Naive thymus-derived CD4-positive, alpha-beta T cell (primary cell): ENCODE data around the gene CHD9. TPM values are rescaled to one million over a fixed set of nuclear protein-coding genes. Genes with fewer than 3 reads are reported as not detected.

Experiments used
- ATAC-seq: fragments of 150-1000 bp; cut with Tn5 transposase; 2 replicates; pipeline ENCODE4 v1.10.0; 2021; ENCODE audit warnings: mild to moderate bottlenecking, moderate library complexity
- CTCF ChIA-PET: fragments of 350-600 bp; sonication (Branson Sonifier 250); formaldehyde crosslinking; loops from one replicate; lab custom pipeline; 2021; ENCODE audit warnings: antibody characterized with exemption; lab: Charles Lee
- POLR2A ChIA-PET: fragments of 350-600 bp; sonication (Branson Sonifier 250); formaldehyde crosslinking; loops from one replicate; lab custom pipeline; 2021; ENCODE audit warnings: antibody characterized with exemption, inconsistent platforms; lab: Charles Lee
- DNase-seq, 9 donors: peaks; one replicate each; pipeline versions ENCODE4 v3.0.0 to v3.0.0-alpha.2; 2020 to 2022; ENCODE audit warnings: mixed read lengths in 1 of 9
- H3K27ac ChIP-seq: one replicate; pipeline ENCODE4 v1.7.0; 2013; ENCODE audit warnings: mild to moderate bottlenecking, low read depth, low read length, moderate library complexity
- H3K27me3 ChIP-seq, 2 donors: one replicate each; pipeline ENCODE4 v1.7.0; 2013; ENCODE audit warnings: low read length in 2 of 2, mild to moderate bottlenecking in 2 of 2, moderate library complexity in 2 of 2; ENCODE audit not compliant: control insufficient read depth in 2 of 2, insufficient read depth in 2 of 2
- H3K36me3 ChIP-seq, 3 experiments: 1 replicate in 2 of 3; 2 replicates in 1 of 3; pipeline ENCODE4 v1.7.0; 2013; ENCODE audit warnings: low read length in 3 of 3, mild to moderate bottlenecking in 3 of 3, moderate library complexity in 1 of 3; ENCODE audit not compliant: insufficient read depth in 3 of 3, control insufficient read depth in 2 of 3
- H3K4me1 ChIP-seq, 2 donors: one replicate each; pipeline ENCODE4 v1.7.0; 2013; ENCODE audit warnings: low read length in 2 of 2, mild to moderate bottlenecking in 2 of 2, moderate library complexity in 1 of 2; ENCODE audit not compliant: control insufficient read depth in 2 of 2, insufficient read depth in 2 of 2
- H3K4me3 ChIP-seq: 2 replicates; pipeline ENCODE4 v1.7.0; 2013; ENCODE audit warnings: mild to moderate bottlenecking, low read length
- H3K9me3 ChIP-seq, 3 experiments: 1 replicate in 2 of 3; 2 replicates in 1 of 3; pipeline ENCODE4 v1.7.0; 2013; ENCODE audit warnings: low read length in 3 of 3; ENCODE audit not compliant: control insufficient read depth in 2 of 3
- H3K27ac Mint-ChIP-seq, 9 donors: one replicate each; pipeline ENCODE4 v1.8.0; 2020 to 2022; ENCODE audit warnings: mixed read lengths in 9 of 9, mild to moderate bottlenecking in 8 of 9, moderate library complexity in 5 of 9, inconsistent platforms in 2 of 9
- H3K27me3 Mint-ChIP-seq, 5 donors: one replicate each; pipeline ENCODE4 v1.8.0; 2021 to 2022; ENCODE audit warnings: mixed read lengths in 5 of 5, mild to moderate bottlenecking in 1 of 5
- H3K36me3 Mint-ChIP-seq, 5 donors: one replicate each; pipeline ENCODE4 v1.8.0; 2020 to 2022; ENCODE audit warnings: mixed read lengths in 5 of 5, mild to moderate bottlenecking in 3 of 5, inconsistent platforms in 1 of 5
- H3K4me1 Mint-ChIP-seq, 7 donors: one replicate each; pipeline ENCODE4 v1.8.0; 2020 to 2022; ENCODE audit warnings: mixed read lengths in 7 of 7, mild to moderate bottlenecking in 3 of 7, inconsistent platforms in 1 of 7
- H3K4me3 Mint-ChIP-seq, 10 donors: one replicate each; pipeline ENCODE4 v1.8.0; 2020 to 2022; ENCODE audit warnings: mild to moderate bottlenecking in 10 of 10, mixed read lengths in 10 of 10, moderate library complexity in 6 of 10, inconsistent platforms in 2 of 10
- H3K9me3 Mint-ChIP-seq, 11 donors: one replicate each; pipeline ENCODE4 v1.8.0; 2020 to 2022; ENCODE audit warnings: mixed read lengths in 11 of 11, mild to moderate bottlenecking in 4 of 11, inconsistent platforms in 1 of 11, moderate library complexity in 1 of 11
- intact Hi-C, 2 donors: fragments of 100-400 bp; cut with micrococcal nuclease; formaldehyde crosslinking; loops; one replicate each; pipeline ENCODE4 v1.15.1; 2023
- polyA plus RNA-seq, 2 donors: library from polyadenylated mRNA; unstranded; fragments of 300-500 nt; fragmentation: Illumina TruSeq; gene quantifications; one replicate each; pipeline ENCODE4 v1.2.3, GENCODE V29; 2021
- total RNA-seq, 6 experiments: library from RNA in 5 of 6; stranded (reverse) in 5 of 6; gene quantifications; 1 replicate in 5 of 6; 2 replicates in 1 of 6; pipeline ENCODE4 v1.2.3 and lab custom pipeline; 2021 to 2026

The CHD9 gene
- total and polyA plus RNA-seq, 7 experiments from 2014 or later, result 23.8 to 46.4 (median 30.6) TPM

- Mint-ChIP-seq H3K9me3 (peaks cover 0 to 7% (median 2%) of the 10 kb centered on the region in 11 donors), H3K4me1 (peaks cover 0 to 13% (median 2%) of the 10 kb centered on the region in 7 donors), H3K27me3 (no peaks in the 10 kb centered on the region), H3K27ac (no peak overlapping the region), H3K36me3 (peaks cover 3 to 22% (median 7%) of the 10 kb centered on the region in 5 donors), H3K4me3 (no peak overlapping the region)
- intact Hi-C loops, result no loop called here
- H3K4me1 ChIP-seq, result no peaks in the 10 kb centered on the region
- ChIA-PET POLR2A (no interaction called here), CTCF (no interaction called here)
- no peak overlapping the region for H3K4me3 ChIP-seq
- peaks cover 0 to 6% (median 0%) of the 10 kb centered on the region in 3 experiments for H3K9me3 ChIP-seq
- no peak overlapping the region for H3K27ac ChIP-seq
- ATAC-seq, result no peak
- DNase-seq, result no peak
- peaks cover 0 to under 1% (median 0%) of the 10 kb centered on the region in 3 experiments for H3K36me3 ChIP-seq
- no peaks in the 10 kb centered on the region for H3K27me3 ChIP-seq
These were observed 96.0 kb downstream of the CHD9 start for GRCh38 chr16:53150769-53151168.

DNA sequence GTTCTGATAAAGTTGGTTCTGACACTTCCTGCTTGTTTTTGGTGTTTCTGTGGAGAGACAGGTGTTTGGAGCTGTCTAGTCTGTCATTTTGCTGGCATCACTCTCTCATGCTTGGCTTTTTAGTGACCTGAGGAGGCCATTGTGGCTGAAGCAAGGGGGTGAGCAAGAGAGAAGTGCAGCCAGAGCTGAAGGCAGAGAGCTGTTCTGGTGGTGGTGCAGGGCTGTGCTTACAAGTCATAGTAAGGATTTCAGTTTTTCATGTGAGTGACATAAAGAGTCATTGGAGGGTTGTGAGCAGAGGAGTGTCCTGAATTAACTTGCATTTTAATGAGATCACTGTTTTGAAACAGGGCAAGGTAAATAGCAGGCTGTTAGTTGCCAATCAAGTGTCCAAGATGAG is 97.5 kb downstream of the CHD9 start:
- peaks cover 0 to 7% (median 2%) of the 10 kb centered on the region in 11 donors for H3K9me3 Mint-ChIP-seq
- Histone ChIP-seq H3K4me1 (no peaks in the 10 kb centered on the region), H3K4me3 (no peak overlapping the region), H3K27ac (no peak overlapping the region), H3K36me3 (peaks cover 0 to 11% (median 6%) of the 10 kb centered on the region in 3 experiments), H3K9me3 (peaks cover 0 to 6% (median 0%) of the 10 kb centered on the region in 3 experiments), H3K27me3 (no peaks in the 10 kb centered on the region)
- H3K27ac Mint-ChIP-seq, result no peak overlapping the region
- peaks cover 0 to 7% (median 2%) of the 10 kb centered on the region in 7 donors for H3K4me1 Mint-ChIP-seq
- intact Hi-C loops, result no loop called here
- no peak overlapping the region for H3K4me3 Mint-ChIP-seq
- CTCF ChIA-PET, result interaction anchor here (1.0 kb wide), 1 partner anchor 9 kb away, joined by 3 read pairs; no protein-coding TSS in a partner anchor
- no peak for ATAC-seq
- H3K36me3 Mint-ChIP-seq, result peaks cover 13 to 32% (median 18%) of the 10 kb centered on the region in 5 donors
- H3K27me3 Mint-ChIP-seq, result no peaks in the 10 kb centered on the region
- POLR2A ChIA-PET, result no interaction called here
- no peak for DNase-seq

GRCh38 chr16:53153130-53153529 is 98.3 kb downstream of the CHD9 start:
- DNase-seq (no peak), ATAC-seq (no peak)
- intact Hi-C loops, result no loop called here
- Histone ChIP-seq H3K27me3 (no peaks in the 10 kb centered on the region), H3K4me1 (no peaks in the 10 kb centered on the region), H3K4me3 (no peak overlapping the region), H3K36me3 (peaks cover 0 to 11% (median 6%) of the 10 kb centered on the region in 3 experiments), H3K9me3 (peaks cover 0 to 6% (median 0%) of the 10 kb centered on the region in 3 experiments), H3K27ac (no peak overlapping the region)
- POLR2A ChIA-PET, result interaction anchor here (1.0 kb wide), 1 partner anchor 9 kb away, joined by 3 read pairs; no protein-coding TSS in a partner anchor
- peaks cover 0 to 7% (median 2%) of the 10 kb centered on the region in 11 donors for H3K9me3 Mint-ChIP-seq
- H3K4me3 Mint-ChIP-seq, result no peak overlapping the region
- H3K27ac Mint-ChIP-seq, result no peak overlapping the region
- peaks cover 0 to 4% (median 1%) of the 10 kb centered on the region in 7 donors for H3K4me1 Mint-ChIP-seq
- H3K27me3 Mint-ChIP-seq, result no peaks in the 10 kb centered on the region
- CTCF ChIA-PET, result interaction anchor here (0.6 to 1.0 kb wide), 2 partner anchors 9 to 23 kb away, joined by 3 read pairs; no protein-coding TSS in a partner anchor
- peaks cover 14 to 33% (median 19%) of the 10 kb centered on the region in 5 donors for H3K36me3 Mint-ChIP-seq

- H3K4me3 ChIP-seq, result no peak overlapping the region
- Mint-ChIP-seq H3K4me3 (no peak overlapping the region), H3K4me1 (peaks cover 0 to 4% (median 0%) of the 10 kb centered on the region in 7 donors), H3K27ac (no peak overlapping the region), H3K36me3 (peaks cover 7 to 21% (median 12%) of the 10 kb centered on the region in 5 donors), H3K9me3 (no peaks in the 10 kb centered on the region), H3K27me3 (no peaks in the 10 kb centered on the region)
- peaks cover 0 to 11% (median 6%) of the 10 kb centered on the region in 3 experiments for H3K36me3 ChIP-seq
- ATAC-seq (no peak), DNase-seq (no peak)
- H3K27me3 ChIP-seq, result no peaks in the 10 kb centered on the region
- peaks cover 0 to 6% (median 0%) of the 10 kb centered on the region in 3 experiments for H3K9me3 ChIP-seq
- CTCF ChIA-PET, result no interaction called here
- intact Hi-C loops, result no loop called here
- H3K27ac ChIP-seq, result no peak overlapping the region
- no peaks in the 10 kb centered on the region for H3K4me1 ChIP-seq
- POLR2A ChIA-PET, result interaction anchor here (0.6 to 1.2 kb wide), 3 partner anchors 13 to 56 kb away, joined by 3 read pairs; no protein-coding TSS in a partner anchor
These were observed 99.7 kb downstream of the CHD9 start for GRCh38 chr16:53154513-53154912.

- intact Hi-C loops, result no loop called here
- ChIA-PET POLR2A (no interaction called here), CTCF (interaction anchor here (0.6 kb wide), 1 partner anchor 165 kb away, joined by 5 read pairs; no protein-coding TSS in a partner anchor)
- H3K27me3 ChIP-seq, result no peaks in the 10 kb centered on the region
- no peaks in the 10 kb centered on the region for H3K4me1 ChIP-seq
- Mint-ChIP-seq H3K27me3 (no peaks in the 10 kb centered on the region), H3K4me3 (no peak overlapping the region), H3K4me1 (peaks cover 0 to 9% (median 5%) of the 10 kb centered on the region in 7 donors), H3K9me3 (no peaks in the 10 kb centered on the region), H3K36me3 (peaks cover 11 to 24% (median 12%) of the 10 kb centered on the region in 5 donors), H3K27ac (peak overlapping the region in 1 of 9 donors; percentile 10)
- H3K36me3 ChIP-seq, result peaks cover 0 to 11% (median 6%) of the 10 kb centered on the region in 3 experiments
- ATAC-seq, result no peak
- H3K9me3 ChIP-seq, result no peaks in the 10 kb centered on the region
- DNase-seq, result no peak
- H3K27ac ChIP-seq, result no peak overlapping the region
- no peak overlapping the region for H3K4me3 ChIP-seq
These were observed 101.7 kb downstream of the CHD9 start for GRCh38 chr16:53156516-53156915.

DNA sequence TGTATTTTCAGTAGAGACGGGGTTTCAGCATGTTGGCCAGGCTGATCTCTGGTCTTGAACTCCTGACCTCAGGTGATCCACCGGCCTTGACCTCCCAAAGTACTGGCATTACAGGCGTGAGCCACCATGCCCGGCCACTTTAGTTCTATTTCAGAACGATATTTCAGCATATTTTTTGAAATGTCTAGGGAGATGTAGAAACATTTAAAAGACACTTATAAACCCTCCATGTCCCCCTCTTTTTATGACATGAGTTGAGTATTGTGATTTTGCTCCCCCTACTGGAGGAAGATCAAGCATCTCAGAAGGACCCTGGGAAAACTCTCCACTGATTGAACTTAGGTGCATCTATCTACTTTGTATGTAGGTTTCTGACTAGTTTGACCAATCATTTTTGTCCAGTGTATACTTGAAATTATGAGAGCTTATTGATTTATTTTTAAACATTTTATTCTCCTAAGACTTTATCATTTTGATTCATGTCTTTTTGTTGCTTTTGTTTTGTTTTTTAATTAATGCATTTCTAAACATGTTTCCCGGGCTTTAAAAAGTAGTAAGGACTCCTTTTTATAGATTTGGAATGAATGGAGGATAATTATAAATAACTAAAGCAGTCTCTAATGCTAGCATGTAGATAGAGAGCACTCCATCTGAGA is 105.1 kb downstream of the CHD9 start:
- CTCF ChIA-PET, result interaction anchor here (0.7 to 4.1 kb wide), 5 partner anchors 16 to 105 kb away, joined by 3 to 21 read pairs (median 3); partner anchors contain the start of gene CHD9
- intact Hi-C loops, result loop anchor here (1.0 kb wide), 3 partner anchors 30 to 106 kb away; partner anchors contain the start of gene CHD9 (in 1 of the 2)
- H3K27ac ChIP-seq, result no peak overlapping the region
- H3K4me3 ChIP-seq, result no peak overlapping the region
- POLR2A ChIA-PET, result no interaction called here
- Mint-ChIP-seq H3K27ac (no peak overlapping the region), H3K4me3 (no peak overlapping the region), H3K27me3 (no peaks in the 10 kb centered on the region), H3K36me3 (peaks cover 12 to 33% (median 19%) of the 10 kb centered on the region in 5 donors), H3K4me1 (peaks cover 2 to 13% (median 6%) of the 10 kb centered on the region in 7 donors), H3K9me3 (no peaks in the 10 kb centered on the region)
- DNase-seq, result peak in 7 of 9 donors; percentile 11 to 54 (median 41)
- H3K9me3 ChIP-seq, result no peaks in the 10 kb centered on the region
- H3K4me1 ChIP-seq, result no peaks in the 10 kb centered on the region
- ATAC-seq, result peak; percentile 76
- no peaks in the 10 kb centered on the region for H3K27me3 ChIP-seq
- H3K36me3 ChIP-seq, result peaks cover 0 to 11% (median 6%) of the 10 kb centered on the region in 3 experiments
